HepG2 (cell line): ENCODE measurements around the gene P2RY8. TPM values are rescaled to one million over a fixed set of nuclear protein-coding genes. Genes with fewer than 3 reads are reported as not detected.
A peak's percentile ranks its signal among the peaks of the same experiment; 100 is the strongest.

Experiments used
- ATAC-seq: fragments of 200-7000 bp; cut with Tn5 transposase; 3 replicates; pipeline ENCODE4 v1.9.1; 2020; ENCODE audit warnings: mild to moderate bottlenecking, moderate library complexity
- BruUV-seq: library from RNA; stranded (reverse); fragments of 400-500 nt; replicated peaks from 2 replicates; lab custom pipeline; 2021; lab: Mats Ljungman, UMichigan
- CTCF ChIA-PET: fragments of 300-600 bp; formaldehyde crosslinking; extraction: SDS; loops from one replicate; lab custom pipeline; 2021; ENCODE audit warnings: low total read pairs, inconsistent platforms, low intra/inter-chr PET ratio; lab: Yijun Ruan, JAX
- POLR2A ChIA-PET: fragments of 350-600 bp; sonication (Branson Sonifier 250); formaldehyde crosslinking; loops from one replicate; lab custom pipeline; 2020; ENCODE audit warnings: antibody characterized with exemption, inconsistent platforms; lab: Yijun Ruan, JAX
- DNase-seq: peaks from one replicate; pipeline ENCODE4 v3.0.0-alpha.2; 2015; ENCODE audit warnings: low spot score
- FAIRE-seq: peaks from 3 replicates; lab custom pipeline; 2011; peaks lifted over from hg19 to GRCh38; lab: Jason Lieb, UNC
- H2AFZ ChIP-seq: one replicate; pipeline ENCODE4 v1.6.1; 2011; ENCODE audit warnings: low read length, inconsistent platforms
- H3K27ac ChIP-seq: fragments of 300-600 bp; 3 replicates; pipeline ENCODE4 v1.8.0; 2011; ENCODE audit warnings: mixed run types, mild to moderate bottlenecking, mixed read lengths, low read length, inconsistent platforms; ENCODE audit not compliant: insufficient read depth; ENCODE audit errors: extremely low read length
- H3K27me3 ChIP-seq, 2 experiments: fragments of 200-600 bp in 1 of 2; 2 replicates in 1 of 2; 3 replicates in 1 of 2; pipeline versions ENCODE4 v1.6.0 to v1.8.0; 2011; ENCODE audit warnings: low read length in 2 of 2, mild to moderate bottlenecking in 2 of 2, moderate library complexity in 2 of 2, inconsistent platforms in 1 of 2; ENCODE audit not compliant: insufficient read depth in 2 of 2, control insufficient read depth in 1 of 2
- H3K36me3 ChIP-seq, 2 experiments: fragments of 200-600 bp in 1 of 2; replicated peaks in 1 of 2; 2 replicates in 1 of 2; 3 replicates in 1 of 2; pipeline versions ENCODE4 v1.5.1 to v1.8.0; 2011; ENCODE audit warnings: low read length in 2 of 2, inconsistent platforms in 1 of 2; ENCODE audit not compliant: insufficient read depth in 2 of 2, control insufficient read depth in 1 of 2
- H3K4me1 ChIP-seq: 2 replicates; pipeline ENCODE4 v1.5.1; 2012; ENCODE audit warnings: low read length, inconsistent platforms; ENCODE audit not compliant: insufficient read depth
- H3K4me2 ChIP-seq: 2 replicates; pipeline ENCODE4 v1.6.0; 2011; ENCODE audit warnings: low read depth, low read length, inconsistent platforms
- H3K4me3 ChIP-seq, 3 experiments: fragments of 200-600 bp in 1 of 3; sonication (generic), shearing (Covaris generic) in 1 of 3; replicated peaks in 1 of 3; 2 replicates each; pipeline ENCODE4 v1.5.1; 2011 to 2016; ENCODE audit warnings: low read length in 3 of 3, inconsistent platforms in 2 of 3, low read depth in 2 of 3, mild to moderate bottlenecking in 2 of 3, control low read depth in 1 of 3, mixed read lengths in 1 of 3; ENCODE audit not compliant: insufficient read depth in 1 of 3
- H3K79me2 ChIP-seq: one replicate; pipeline ENCODE4 v1.6.1; 2011; ENCODE audit warnings: low read length, inconsistent platforms; ENCODE audit not compliant: insufficient read depth
- H3K9ac ChIP-seq: 2 replicates; pipeline ENCODE4 v1.6.0; 2011; ENCODE audit warnings: mild to moderate bottlenecking, low read depth, low read length, inconsistent platforms; ENCODE audit not compliant: insufficient read depth
- H3K9me3 ChIP-seq: 2 replicates; pipeline ENCODE4 v1.5.1; 2012; ENCODE audit warnings: mild to moderate bottlenecking, low read length
- H4K20me1 ChIP-seq: 2 replicates; pipeline ENCODE4 v1.6.0; 2011; ENCODE audit warnings: inconsistent platforms, mild to moderate bottlenecking, low read length, moderate library complexity; ENCODE audit not compliant: insufficient read depth
- CREBL2 ChIP-seq: sonication (generic); formaldehyde crosslinking; IDR thresholded peaks from 2 replicates; pipeline ENCODE4 v1.8.1; 2023; ENCODE audit warnings: missing genetic modification reagents, mild to moderate bottlenecking, borderline replicate concordance
- NR2F1 ChIP-seq, 2 experiments: fragments of 450-650 bp in 1 of 2; formaldehyde crosslinking in 1 of 2; IDR thresholded peaks; 2 replicates each; pipeline versions ENCODE4 v1.5.0 to v1.6.1; 2016 to 2020; ENCODE audit warnings: mild to moderate bottlenecking in 1 of 2, missing compliant biosample characterization in 1 of 2, missing genetic modification reagents in 1 of 2, moderate library complexity in 1 of 2
- SNRNP70 ChIP-seq: fragments of 200-400 bp; formaldehyde crosslinking; IDR thresholded peaks from 2 replicates; pipeline ENCODE4 v1.6.1; 2017; ENCODE audit warnings: mild to moderate bottlenecking, low read depth, low read length, moderate library complexity
- SRY ChIP-seq: sonication (generic); formaldehyde crosslinking; IDR thresholded peaks from 2 replicates; pipeline ENCODE4 v1.8.0; 2022; ENCODE audit warnings: mild to moderate bottlenecking, missing genetic modification reagents
- TFDP1 ChIP-seq: IDR thresholded peaks from 2 replicates; pipeline ENCODE4 v1.6.1; 2016; ENCODE audit warnings: missing compliant biosample characterization, missing genetic modification reagents, borderline replicate concordance
- ZNF460 ChIP-seq: sonication (generic); formaldehyde crosslinking; IDR thresholded peaks from 2 replicates; pipeline ENCODE4 v1.5.1; 2020; ENCODE audit warnings: missing genetic modification reagents, mild to moderate bottlenecking, borderline replicate concordance
- WGBS: methylation state at CpG from one replicate; pipeline ENCODE4 v1.1.6; 2017; ENCODE audit warnings: low lambda C conversion rate; 5-methylcytosine and 5-hydroxymethylcytosine counted together
- in situ Hi-C: cut with HindIII; loops from 2 replicates; pipeline ENCODE4 v1.10.0; 2017; ENCODE audit warnings: low pct_unique_long_range_greater_than_20kb; ENCODE audit not compliant: extremely low pct_ligation_motif_present
- intact Hi-C: fragments of 100-400 bp; cut with micrococcal nuclease; formaldehyde crosslinking; loops from one replicate; pipeline ENCODE4 v1.10.0; 2022; ENCODE audit not compliant: unreplicated experiment
- polyA plus RNA-seq, 8 experiments: library from polyadenylated mRNA; depleted of rRNA in 3 of 8; stranded (reverse) in 7 of 8; unstranded in 1 of 8; fragments of >200 nt; fragmentation: Illumina TruSeq in 4 of 8; extraction: Trizol in 4 of 8; gene quantifications; 2 replicates each; pipeline versions ENCODE4 v1.2.1 to v1.2.3, GENCODE V29; 2011 to 2016; ENCODE audit warnings: low read depth in 4 of 8, missing spikeins in 1 of 8, mixed read lengths in 1 of 8; ENCODE audit not compliant: insufficient read depth in 1 of 8
- total RNA-seq, 5 experiments: library from RNA; depleted of rRNA; stranded (reverse); fragments of >200 nt; fragmentation: Illumina TruSeq; extraction: Trizol; gene quantifications; 2 replicates each; pipeline ENCODE4 v1.2.3, GENCODE V29; 2016; ENCODE audit warnings: low read depth in 1 of 5
- TF ChIP-seq, protein P1 (sequence below): sonication (generic); formaldehyde crosslinking; conservative IDR thresholded peaks from 2 replicates; pipeline ENCODE4 v1.4.0; 2020; ENCODE audit warnings: missing genetic modification reagents
- TF ChIP-seq, protein P2 (sequence below): sonication (generic); formaldehyde crosslinking; IDR thresholded peaks from 2 replicates; pipeline ENCODE4 v1.4.0; 2020; ENCODE audit warnings: mild to moderate bottlenecking, missing genetic modification reagents

The P2RY8 gene
- total and polyA plus RNA-seq, 2 of the 13 experiments (the other 11 are each of a cell fraction or from before 2014, with no cell fraction given) = 1.0 to 1.3 TPM

DNA sequence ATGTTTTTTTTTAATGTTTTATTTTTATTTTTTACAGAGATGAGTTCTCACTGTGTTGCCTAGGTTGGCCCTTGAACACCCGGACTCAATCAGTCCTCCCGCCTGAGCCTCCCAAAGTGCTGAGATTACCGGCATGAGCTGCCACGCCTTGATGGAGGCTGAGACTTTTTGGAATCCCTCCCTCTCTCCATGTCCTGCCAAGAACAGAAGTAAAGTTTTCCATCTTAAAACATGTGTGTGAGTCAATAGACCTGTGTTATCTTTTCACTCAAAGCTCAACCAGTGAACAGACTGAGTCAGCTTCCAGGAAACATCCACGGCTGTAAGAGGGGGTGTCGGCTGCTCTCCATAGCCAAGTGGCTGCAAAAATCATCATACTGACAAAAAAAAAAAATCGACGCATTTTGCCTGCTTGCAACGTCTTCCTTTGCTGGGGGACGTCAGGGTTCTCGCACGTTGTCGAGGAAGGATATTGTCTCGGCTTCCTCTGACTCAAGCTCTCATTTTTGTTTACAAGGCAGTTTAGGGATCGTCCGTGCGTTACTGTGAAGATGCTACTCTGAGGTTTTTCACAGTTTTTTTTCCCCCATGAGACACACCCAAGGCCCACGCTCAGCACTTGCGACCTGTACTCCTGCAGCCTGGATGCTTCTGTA, 74.3 kb downstream of the P2RY8 start:
- no peak for FAIRE-seq
- WGBS = 55% methylated on average over 19 of the region's 19 CpGs
- Histone ChIP-seq H3K4me3 (no peak overlapping the region), H3K27me3 (no peaks in the 10 kb centered on the region), H3K27ac (no peak overlapping the region)
- in situ Hi-C loops = loop anchor here (25.0 kb wide), 1 partner anchor 1150 kb away; no protein-coding TSS in a partner anchor
- BruUV-seq = no TSS peak
- CTCF ChIA-PET = no interaction called here
- no peak for TF ChIP-seq SNRNP70
- TF ChIP-seq SRY (CRISPR knock-in tag) = no peak
- no peak for TF ChIP-seq CREBL2 (CRISPR knock-in tag)
- TF ChIP-seq ZNF460 = no peak
- TF ChIP-seq NR2F1 (CRISPR knock-in tag; IDR thresholded peaks at IDR 0.05) = no peak
- no peak for TF ChIP-seq TFDP1
- TF ChIP-seq, protein P1, sequence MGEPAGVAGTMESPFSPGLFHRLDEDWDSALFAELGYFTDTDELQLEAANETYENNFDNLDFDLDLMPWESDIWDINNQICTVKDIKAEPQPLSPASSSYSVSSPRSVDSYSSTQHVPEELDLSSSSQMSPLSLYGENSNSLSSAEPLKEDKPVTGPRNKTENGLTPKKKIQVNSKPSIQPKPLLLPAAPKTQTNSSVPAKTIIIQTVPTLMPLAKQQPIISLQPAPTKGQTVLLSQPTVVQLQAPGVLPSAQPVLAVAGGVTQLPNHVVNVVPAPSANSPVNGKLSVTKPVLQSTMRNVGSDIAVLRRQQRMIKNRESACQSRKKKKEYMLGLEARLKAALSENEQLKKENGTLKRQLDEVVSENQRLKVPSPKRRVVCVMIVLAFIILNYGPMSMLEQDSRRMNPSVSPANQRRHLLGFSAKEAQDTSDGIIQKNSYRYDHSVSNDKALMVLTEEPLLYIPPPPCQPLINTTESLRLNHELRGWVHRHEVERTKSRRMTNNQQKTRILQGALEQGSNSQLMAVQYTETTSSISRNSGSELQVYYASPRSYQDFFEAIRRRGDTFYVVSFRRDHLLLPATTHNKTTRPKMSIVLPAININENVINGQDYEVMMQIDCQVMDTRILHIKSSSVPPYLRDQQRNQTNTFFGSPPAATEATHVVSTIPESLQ = no peak
- TF ChIP-seq, protein P2, sequence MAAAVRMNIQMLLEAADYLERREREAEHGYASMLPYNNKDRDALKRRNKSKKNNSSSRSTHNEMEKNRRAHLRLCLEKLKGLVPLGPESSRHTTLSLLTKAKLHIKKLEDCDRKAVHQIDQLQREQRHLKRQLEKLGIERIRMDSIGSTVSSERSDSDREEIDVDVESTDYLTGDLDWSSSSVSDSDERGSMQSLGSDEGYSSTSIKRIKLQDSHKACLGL (CRISPR knock-in tag) = no peak
- TF ChIP-seq, all 625 proteins: peak for 0
- no peak overlapping the region for H2AFZ ChIP-seq
- no peaks in the 10 kb centered on the region for H3K4me1 ChIP-seq
- DNase-seq (no peak), ATAC-seq (0 out of 3 replicates have a peak, but pooled peaks have one; percentile 27)
- POLR2A ChIA-PET = no interaction called here
- no peak overlapping the region for H3K4me2 ChIP-seq
- H4K20me1 ChIP-seq = no peaks in the 10 kb centered on the region
- H3K79me2 ChIP-seq = no peaks in the 10 kb centered on the region
- H3K9me3 ChIP-seq = no peaks in the 10 kb centered on the region
- intact Hi-C loops = no loop called here
- no peak overlapping the region for H3K9ac ChIP-seq
- H3K36me3 ChIP-seq = no peaks in the 10 kb centered on the region
